Measurements from ENCODE around the gene HOXA10.

Gene HOXA10

GRCh38 chr7:27124096-27124901, 49.8 kb downstream of the HOXA10 start:
- no peak for DNase-seq
- Mint-ChIP-seq H3K27ac (no peak overlapping the region), H3K27me3 (peaks cover 26% of the 10 kb centered on the region), H3K4me3 (no peak overlapping the region), H3K36me3 (no peaks in the 10 kb centered on the region), H3K4me1 (no peaks in the 10 kb centered on the region), H3K9me3 (no peaks in the 10 kb centered on the region)
- CTCF ChIA-PET: no interaction called here

GRCh38 chr7:27123477-27124053, 50.6 kb downstream of the HOXA10 start:
- H3K36me3 Mint-ChIP-seq: no peaks in the 10 kb centered on the region
- no peaks in the 10 kb centered on the region for H3K9me3 Mint-ChIP-seq
- peaks cover 19% of the 10 kb centered on the region for H3K27me3 Mint-ChIP-seq
- CTCF ChIA-PET: no interaction called here
- DNase-seq: no peak
- H3K4me1 Mint-ChIP-seq: no peaks in the 10 kb centered on the region
- no peak overlapping the region for H3K4me3 Mint-ChIP-seq
- no peak overlapping the region for H3K27ac Mint-ChIP-seq

- no peak for DNase-seq
- Mint-ChIP-seq H3K9me3 (no peaks in the 10 kb centered on the region), H3K27me3 (peaks cover 19% of the 10 kb centered on the region), H3K4me1 (no peaks in the 10 kb centered on the region), H3K36me3 (no peaks in the 10 kb centered on the region), H3K27ac (no peak overlapping the region), H3K4me3 (no peak overlapping the region)
- CTCF ChIA-PET: no interaction called here
Observed at GRCh38 chr7:27123007-27123476, 51.1 kb downstream of the HOXA10 start.

- Mint-ChIP-seq H3K36me3 (no peaks in the 10 kb centered on the region), H3K4me3 (no peak overlapping the region), H3K27ac (no peak overlapping the region), H3K27me3 (peaks cover 18% of the 10 kb centered on the region), H3K4me1 (no peaks in the 10 kb centered on the region), H3K9me3 (no peaks in the 10 kb centered on the region)
- CTCF ChIA-PET: no interaction called here
- no peak for DNase-seq
Observed at GRCh38 chr7:27122077-27122910, 51.8 kb downstream of the HOXA10 start.

GRCh38 chr7:27121684-27122076, 52.4 kb downstream of the HOXA10 start:
- H3K9me3 Mint-ChIP-seq: no peaks in the 10 kb centered on the region
- CTCF ChIA-PET: no interaction called here
- no peak for DNase-seq
- no peaks in the 10 kb centered on the region for H3K36me3 Mint-ChIP-seq
- peaks cover 15% of the 10 kb centered on the region for H3K27me3 Mint-ChIP-seq
- no peak overlapping the region for H3K27ac Mint-ChIP-seq
- no peak overlapping the region for H3K4me3 Mint-ChIP-seq
- H3K4me1 Mint-ChIP-seq: no peaks in the 10 kb centered on the region

Data from activated naive CD4-positive, alpha-beta T cell treated with anti-CD3 and anti-CD28 coated beads, Interleukin-2, amount 10 ng/mL, durations not matched to agents 7 days and 5 days (primary cell).